Measurements from ENCODE around the gene AURKAIP1.

DNA sequence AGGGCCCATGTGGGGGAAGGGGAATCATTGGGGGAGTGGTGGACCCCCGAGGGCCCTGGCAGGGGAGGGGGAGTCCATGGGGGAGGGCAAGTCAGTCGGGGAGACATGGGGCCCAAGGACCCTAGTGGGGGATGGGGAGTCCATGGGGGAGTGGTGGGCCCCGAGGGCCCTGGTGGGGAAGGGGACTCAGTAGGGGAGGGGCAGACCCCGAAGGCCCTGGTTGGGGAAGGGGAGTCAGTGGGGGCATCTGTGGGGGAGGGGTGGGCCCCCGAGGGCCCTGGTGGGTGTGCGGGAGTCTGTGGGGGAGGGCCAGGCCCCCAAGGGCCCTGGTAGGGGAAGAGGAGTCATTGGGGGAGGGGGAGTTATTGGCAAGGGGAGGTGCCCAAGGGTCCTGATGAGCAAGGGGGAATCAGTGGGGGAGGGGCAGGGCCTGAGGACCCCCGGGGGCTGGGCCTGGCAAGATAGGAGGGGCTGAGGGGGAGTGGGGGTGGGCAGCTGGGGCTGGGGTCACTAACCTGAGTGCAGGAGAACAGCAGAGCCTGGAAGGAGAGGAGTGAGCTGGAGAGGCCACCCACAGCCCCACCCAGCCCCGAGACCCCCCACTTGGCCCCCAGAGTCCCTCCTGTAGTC is 18.7 kb downstream of the AURKAIP1 start:
- TF ChIP-seq FOXA1 (IDR thresholded peaks at IDR 0.05) = no peak
- no peak for TF ChIP-seq FOXM1 (IDR thresholded peaks at IDR 0.05; ENCODE audit: borderline replicate concordance)
- no peak for TF ChIP-seq SP1 (IDR thresholded peaks at IDR 0.05)
- TF ChIP-seq ZNF384 (IDR thresholded peaks at IDR 0.05) = no peak
- TF ChIP-seq, protein P1, sequence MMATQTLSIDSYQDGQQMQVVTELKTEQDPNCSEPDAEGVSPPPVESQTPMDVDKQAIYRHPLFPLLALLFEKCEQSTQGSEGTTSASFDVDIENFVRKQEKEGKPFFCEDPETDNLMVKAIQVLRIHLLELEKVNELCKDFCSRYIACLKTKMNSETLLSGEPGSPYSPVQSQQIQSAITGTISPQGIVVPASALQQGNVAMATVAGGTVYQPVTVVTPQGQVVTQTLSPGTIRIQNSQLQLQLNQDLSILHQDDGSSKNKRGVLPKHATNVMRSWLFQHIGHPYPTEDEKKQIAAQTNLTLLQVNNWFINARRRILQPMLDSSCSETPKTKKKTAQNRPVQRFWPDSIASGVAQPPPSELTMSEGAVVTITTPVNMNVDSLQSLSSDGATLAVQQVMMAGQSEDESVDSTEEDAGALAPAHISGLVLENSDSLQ (IDR thresholded peaks at IDR 0.05) = no peak
- TF ChIP-seq SUZ12 (IDR thresholded peaks at IDR 0.05) = no peak
- TF ChIP-seq BHLHE40 (IDR thresholded peaks at IDR 0.05; ENCODE audit: borderline replicate concordance) = no peak
- TF ChIP-seq ELF4 (IDR thresholded peaks at IDR 0.05) = no peak
- no peak for TF ChIP-seq NFRKB (IDR thresholded peaks at IDR 0.05)
- TF ChIP-seq ARNT (IDR thresholded peaks at IDR 0.05) = no peak

Measured in HEK293T (cell line).